Upper lobe of left lung (tissue), 6 donors: ENCODE data around the gene CELSR2. TPM values are rescaled to one million over a fixed set of nuclear protein-coding genes. Genes with fewer than 3 reads are reported as not detected.
A peak's percentile ranks its signal among the peaks of the same experiment; 100 is the strongest.
"Not testable (repeated sequence)": the region's sequence is repeated elsewhere in the genome, so short reads cannot be mapped to it uniquely, and the experiment has no call there.

Source experiments
- ATAC-seq, 2 donors: fragments of 200-7000 bp; cut with Tn5 transposase; one replicate each; pipeline ENCODE4 v1.9.1; 2022; ENCODE audit warnings: mild to moderate bottlenecking in 2 of 2, moderate library complexity in 2 of 2; ENCODE audit not compliant: low FRiP score in 2 of 2
- DNase-seq, 2 donors: peaks; one replicate each; pipeline ENCODE4 v3.0.0-alpha.2; 2019 to 2020
- H3K27ac ChIP-seq, 4 donors: fragments of 200-600 bp; sonication (generic); one replicate each; pipeline ENCODE4 v1.5.1; 2016 to 2019
- H3K27me3 ChIP-seq, 4 donors: fragments of 200-600 bp; sonication (generic); one replicate each; pipeline ENCODE4 v1.5.1; 2017 to 2019
- H3K36me3 ChIP-seq, 4 donors: fragments of 200-600 bp; sonication (generic); one replicate each; pipeline ENCODE4 v1.5.1; 2016 to 2019
- H3K4me1 ChIP-seq, 4 donors: fragments of 200-600 bp; sonication (generic); one replicate each; pipeline ENCODE4 v1.5.1; 2018 to 2019
- H3K4me3 ChIP-seq, 4 donors: fragments of 200-600 bp; sonication (generic); one replicate each; pipeline ENCODE4 v1.5.1; 2017 to 2019; ENCODE audit warnings: mild to moderate bottlenecking in 2 of 4, moderate library complexity in 1 of 4
- H3K9me3 ChIP-seq, 4 donors: fragments of 200-600 bp; sonication (generic); one replicate each; pipeline ENCODE4 v1.5.1; 2018 to 2019
- CTCF ChIP-seq, 6 experiments: fragments of 450-650 bp in 4 of 6; fragments of 200-600 bp in 2 of 6; sonication (generic) in 2 of 6; IDR thresholded peaks; one replicate each; pipeline ENCODE4 v1.5.1; 2016 to 2019; ENCODE audit warnings: antibody characterized with exemption in 6 of 6
- EP300 ChIP-seq, 4 donors: sonication (generic); formaldehyde crosslinking; IDR thresholded peaks; one replicate each; pipeline ENCODE4 v1.5.1; 2017; ENCODE audit warnings: antibody characterized with exemption in 4 of 4, control low read depth in 2 of 4
- POLR2A ChIP-seq, 4 donors: fragments of 450-650 bp; IDR thresholded peaks; one replicate each; pipeline ENCODE4 v1.5.1; 2016 to 2017; ENCODE audit warnings: antibody characterized with exemption in 4 of 4, mild to moderate bottlenecking in 2 of 4
- POLR2AphosphoS5 ChIP-seq, 2 donors: sonication (generic); formaldehyde crosslinking; IDR thresholded peaks; one replicate each; pipeline ENCODE4 v1.5.1; 2017; ENCODE audit warnings: antibody characterized with exemption in 2 of 2
- WGBS, 2 donors: methylation state at CpG; one replicate each; pipeline ENCODE4 v1.1.5; 2017 to 2018; 5-methylcytosine and 5-hydroxymethylcytosine counted together
- total RNA-seq, 6 donors: library from RNA; depleted of rRNA in 4 of 6; stranded (reverse); fragments of >200 nt in 4 of 6; gene quantifications; one replicate each; pipeline versions ENCODE4 v1.1.0 to v1.2.1, GENCODE V29; 2016 to 2021
- donor health status: DM: no; HTN: no; CAD: no; lungs with moderate emphysema.
- donor health status: DM: no; HTN: yes; CAD: no; lungs with severe emphysema.

CELSR2 gene
- total RNA-seq, 6 donors from 2014 or later = 5.9 to 27.2 (median 8.8) TPM

GRCh38 chr1:109218516-109218915 lies 30.8 kb upstream of the CELSR2 start:
- ATAC-seq = peak in 1 of 2 donors; percentile 76
- H3K27me3 ChIP-seq = no peaks in the 10 kb centered on the region

GRCh38 chr1:109221201-109221600 lies 28.1 kb upstream of the CELSR2 start:
- ATAC-seq, DNase-seq, H3K27me3 ChIP-seq, H3K4me3 ChIP-seq, H3K9me3 ChIP-seq, H3K27ac ChIP-seq: not testable (repeated sequence)
- Histone ChIP-seq H3K36me3 (peaks cover 0 to 39% (median 3%) of the 10 kb centered on the region in 4 donors), H3K4me1 (peaks cover 5 to 31% (median 19%) of the 10 kb centered on the region in 4 donors)
- WGBS, 2 donors = 91 to 93% methylated on average over 9 of the region's 9 CpGs

More at GRCh38 chr1:109218516-109218915, 30.8 kb upstream of the CELSR2 start:
- 29 to 54% methylated on average over 3 of the region's 3 CpGs for WGBS, 2 donors
- H3K27ac ChIP-seq = peak overlapping the region in 1 of 4 donors; percentile 2
- no peaks in the 10 kb centered on the region for H3K9me3 ChIP-seq
- H3K36me3 ChIP-seq = peaks cover 0 to 26% (median 0%) of the 10 kb centered on the region in 4 donors
- H3K4me1 ChIP-seq = peaks cover 21 to 39% (median 34%) of the 10 kb centered on the region in 4 donors
- no peak overlapping the region for H3K4me3 ChIP-seq
- peak in 1 of 2 donors; percentile 76 for DNase-seq
- TF ChIP-seq POLR2AphosphoS5 (IDR thresholded peaks at IDR 0.05) (peak; percentile 63 to 75), POLR2A (IDR thresholded peaks at IDR 0.05) (peak in 1 of 4 donors; percentile 23), EP300 (IDR thresholded peaks at IDR 0.05) (peak; percentile 28 to 80 (median 56)), CTCF (IDR thresholded peaks at IDR 0.05) (no peak)

DNA sequence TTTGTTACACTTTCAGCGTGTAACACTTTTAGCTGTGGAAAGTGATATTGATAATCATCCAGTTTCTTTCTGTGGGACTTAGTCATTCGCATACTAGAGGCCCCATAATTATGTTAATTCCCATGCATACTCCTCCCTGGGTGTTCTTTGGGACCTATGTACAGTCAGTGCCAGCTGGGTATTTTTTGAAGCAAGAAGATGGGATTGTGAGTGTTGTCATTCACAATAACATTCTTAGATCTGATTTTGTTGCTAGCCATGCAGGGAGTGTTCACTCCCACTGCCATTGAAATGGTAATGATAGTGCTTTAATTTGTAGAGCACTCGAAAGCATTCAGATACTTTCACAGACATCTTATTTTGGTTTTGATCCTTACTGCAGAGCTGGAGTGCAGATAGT lies 24.0 kb upstream of the CELSR2 start:
- Histone ChIP-seq H3K27me3 (no peaks in the 10 kb centered on the region), H3K9me3 (no peaks in the 10 kb centered on the region), H3K4me1 (peaks cover 0 to 7% (median 0%) of the 10 kb centered on the region in 4 donors), H3K27ac (no peak overlapping the region), H3K4me3 (no peak overlapping the region), H3K36me3 (peaks cover 18 to 69% (median 27%) of the 10 kb centered on the region in 4 donors)
- DNase-seq = no peak
- TF ChIP-seq POLR2A (IDR thresholded peaks at IDR 0.05) (no peak), CTCF (IDR thresholded peaks at IDR 0.05) (no peak), EP300 (IDR thresholded peaks at IDR 0.05) (no peak), POLR2AphosphoS5 (IDR thresholded peaks at IDR 0.05) (no peak)
- no peak for ATAC-seq
- 93 to 94% methylated on average over 3 of the region's 3 CpGs for WGBS, 2 donors

DNA sequence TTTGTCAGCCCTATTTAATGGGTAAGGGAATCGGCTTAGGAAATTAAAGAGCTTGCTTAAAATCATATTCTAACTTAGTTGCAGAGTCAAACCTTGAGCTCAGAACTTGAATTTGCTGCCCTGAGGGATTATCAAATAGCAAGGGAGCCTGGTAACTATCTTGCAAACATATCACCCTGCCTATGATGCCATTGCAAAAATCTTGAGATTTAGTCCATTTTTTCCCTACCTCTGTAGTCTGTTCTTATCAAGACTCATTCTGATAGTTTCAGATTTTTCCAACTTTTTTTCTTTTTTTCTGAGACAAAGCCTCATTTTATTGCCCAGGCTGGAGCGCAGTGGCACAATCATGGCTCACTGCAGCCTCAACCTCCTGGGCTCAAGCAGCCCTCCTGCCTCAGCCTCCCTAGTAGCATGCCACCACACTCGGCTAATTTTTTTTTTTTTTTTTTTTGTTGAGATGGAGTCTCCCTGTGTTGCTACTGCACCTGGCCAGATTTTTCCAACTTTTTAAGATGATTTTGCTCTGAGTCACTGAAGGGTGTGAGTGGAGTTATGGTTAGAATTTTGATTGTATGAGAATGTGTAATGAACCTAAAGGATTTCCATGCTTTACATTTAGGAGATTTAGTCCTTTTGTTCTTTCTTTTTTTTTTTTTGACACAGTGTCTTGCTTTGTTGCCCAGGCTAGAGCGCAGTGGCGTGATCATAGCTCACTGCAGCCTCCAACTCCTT lies 23.5 kb upstream of the CELSR2 start:
- TF ChIP-seq CTCF (IDR thresholded peaks at IDR 0.05) (no peak), POLR2A (IDR thresholded peaks at IDR 0.05) (no peak), POLR2AphosphoS5 (IDR thresholded peaks at IDR 0.05) (no peak), EP300 (IDR thresholded peaks at IDR 0.05) (no peak)
- H3K27ac ChIP-seq = no peak overlapping the region
- ATAC-seq (no peak), DNase-seq (no peak)
- H3K4me1 ChIP-seq = peaks cover 0 to 7% (median 0%) of the 10 kb centered on the region in 4 donors
- H3K36me3 ChIP-seq = peaks cover 24 to 75% (median 32%) of the 10 kb centered on the region in 4 donors
- no peaks in the 10 kb centered on the region for H3K27me3 ChIP-seq
- H3K4me3 ChIP-seq = no peak overlapping the region
- H3K9me3 ChIP-seq = no peaks in the 10 kb centered on the region
- WGBS, 2 donors = 91 to 96% methylated on average over 5 of the region's 5 CpGs

- 77 to 81% methylated on average over 3 of the region's 3 CpGs for WGBS, 2 donors
- TF ChIP-seq POLR2A (IDR thresholded peaks at IDR 0.05) = no peak
- TF ChIP-seq EP300 (IDR thresholded peaks at IDR 0.05) = no peak
- no peak for TF ChIP-seq CTCF (IDR thresholded peaks at IDR 0.05)
- no peak for TF ChIP-seq POLR2AphosphoS5 (IDR thresholded peaks at IDR 0.05)
- H3K36me3 ChIP-seq = peaks cover 38 to 89% (median 54%) of the 10 kb centered on the region in 4 donors
These were observed 21.2 kb upstream of the CELSR2 start for GRCh38 chr1:109228167-109228566.

More at GRCh38 chr1:109228167-109228566, 21.2 kb upstream of the CELSR2 start:
- H3K4me1 ChIP-seq = peaks cover 0 to 7% (median 0%) of the 10 kb centered on the region in 4 donors
- no peak overlapping the region for H3K4me3 ChIP-seq
- H3K27me3 ChIP-seq = no peaks in the 10 kb centered on the region
- H3K9me3 ChIP-seq = no peaks in the 10 kb centered on the region
- H3K27ac ChIP-seq = no peak overlapping the region
- DNase-seq (no peak), ATAC-seq (no peak)
